GM08714 (cell line): ENCODE measurements around the gene SNX25.
A peak's percentile ranks its signal among the peaks of the same experiment; 100 is the strongest.

Experiments used
- H3K4me3 ChIP-seq: fragments of 200-500 bp; sonication (Bioruptor generic); 2 replicates; pipeline ENCODE4 v1.5.1; 2014; ENCODE audit warnings: mild to moderate bottlenecking, low read length, inconsistent platforms
- ZNF274 ChIP-seq: IDR thresholded peaks from 2 replicates; pipeline ENCODE4 v1.6.1; 2012; ENCODE audit warnings: mild to moderate bottlenecking, low read depth, low read length

SNX25 gene

DNA sequence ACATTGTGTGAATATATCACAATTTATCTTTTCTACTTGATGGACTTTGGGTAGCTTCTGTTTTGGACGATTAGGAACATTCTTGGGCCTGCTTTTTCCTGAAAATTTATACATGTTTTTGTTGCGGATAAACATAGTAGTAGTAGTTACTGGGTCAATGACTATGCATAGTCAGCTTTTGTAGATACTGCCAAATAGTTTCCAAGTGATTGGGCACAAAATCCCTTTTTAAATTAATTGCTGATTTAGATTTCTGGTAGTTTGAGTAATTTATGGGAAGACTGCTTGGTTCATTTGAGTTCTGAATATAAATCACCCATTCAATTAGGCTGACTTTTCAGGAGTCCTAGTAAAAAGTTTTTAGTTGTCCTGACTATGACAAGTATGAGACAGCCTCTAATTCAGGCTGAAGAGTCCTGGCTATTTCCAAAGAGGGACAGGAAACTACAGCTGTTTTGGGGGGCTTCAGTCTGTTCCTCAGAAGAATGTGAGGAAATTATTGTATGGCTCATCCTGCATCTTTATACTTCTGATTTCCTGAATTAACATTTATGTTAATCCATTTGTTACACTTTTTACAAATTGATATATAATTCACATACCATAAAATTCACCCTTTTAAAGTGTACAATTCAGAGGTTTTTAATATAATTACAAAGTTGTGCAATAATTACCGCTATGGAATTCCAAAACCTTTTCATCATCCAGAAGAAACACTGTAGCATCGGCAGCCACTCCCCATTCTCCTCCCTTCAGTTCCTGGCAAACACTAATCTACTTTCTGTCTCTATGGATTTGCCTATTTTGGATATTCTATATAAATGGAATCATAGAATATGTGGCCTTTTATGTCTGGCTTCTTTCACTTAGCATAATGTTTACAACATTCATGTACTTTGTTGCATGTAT is 172.1 kb downstream of the SNX25 start:
- no peak overlapping the region for H3K4me3 ChIP-seq
- no peak for TF ChIP-seq ZNF274

DNA sequence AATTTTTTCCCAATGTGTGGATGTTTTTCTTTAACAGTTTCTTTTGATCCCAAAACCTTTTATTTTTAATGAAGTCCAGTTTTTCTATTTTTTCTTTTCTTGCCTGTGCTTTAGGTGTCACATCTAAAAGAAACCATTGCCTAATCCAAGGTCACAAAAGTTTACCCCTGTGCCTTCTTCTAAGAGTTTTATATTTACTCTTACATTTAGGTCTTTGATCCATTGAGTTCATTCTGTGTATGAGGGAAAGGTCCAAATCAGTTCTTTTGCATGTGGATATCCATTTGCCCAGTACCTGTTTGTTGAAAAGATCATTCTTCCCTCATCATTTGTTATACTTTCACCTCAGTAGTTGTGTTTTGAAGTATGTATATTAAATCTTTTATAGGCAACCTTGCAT is 173.4 kb downstream of the SNX25 start:
- TF ChIP-seq ZNF274 = no peak
- no peak overlapping the region for H3K4me3 ChIP-seq

DNA sequence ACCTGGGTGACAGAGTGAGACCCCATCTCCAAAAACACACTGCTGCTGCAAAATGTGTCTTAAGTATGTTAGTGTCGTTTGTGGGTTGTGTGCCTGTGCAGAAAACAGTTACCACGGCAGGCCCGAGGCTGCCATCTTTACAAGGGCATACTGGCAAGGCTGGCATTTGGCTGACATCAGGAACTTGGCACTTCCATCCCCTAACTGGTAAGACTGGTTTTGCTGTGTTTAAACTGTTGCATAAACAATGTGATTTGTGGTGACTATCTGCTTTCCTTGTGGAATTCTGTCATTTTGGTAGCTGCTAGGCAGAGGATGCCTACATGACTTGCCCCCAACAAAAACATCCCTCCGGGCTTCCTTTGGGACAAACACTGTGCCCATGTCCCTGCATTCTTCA is 174.1 kb downstream of the SNX25 start:
- H3K4me3 ChIP-seq = no peak overlapping the region
- no peak for TF ChIP-seq ZNF274

DNA sequence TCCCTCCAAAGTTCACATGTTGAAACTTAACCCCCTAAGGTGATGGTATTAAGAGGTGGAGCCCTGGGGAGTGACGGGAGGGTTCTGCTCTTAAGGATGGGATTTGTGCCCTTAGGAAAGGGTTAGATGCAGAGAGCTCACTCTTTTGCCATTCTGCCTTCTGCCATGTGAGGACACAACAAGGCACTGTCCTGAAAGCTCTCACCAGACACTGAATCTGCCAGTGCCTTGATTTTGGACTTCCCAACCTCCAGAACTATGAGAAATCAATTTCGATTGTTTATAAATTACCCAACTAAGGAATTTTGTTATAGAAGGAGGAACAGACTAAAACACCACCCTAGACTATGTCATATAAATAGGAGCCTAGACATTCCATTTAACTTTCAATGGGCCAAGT is 174.7 kb downstream of the SNX25 start:
- H3K4me3 ChIP-seq = no peak overlapping the region
- TF ChIP-seq ZNF274 = no peak

DNA sequence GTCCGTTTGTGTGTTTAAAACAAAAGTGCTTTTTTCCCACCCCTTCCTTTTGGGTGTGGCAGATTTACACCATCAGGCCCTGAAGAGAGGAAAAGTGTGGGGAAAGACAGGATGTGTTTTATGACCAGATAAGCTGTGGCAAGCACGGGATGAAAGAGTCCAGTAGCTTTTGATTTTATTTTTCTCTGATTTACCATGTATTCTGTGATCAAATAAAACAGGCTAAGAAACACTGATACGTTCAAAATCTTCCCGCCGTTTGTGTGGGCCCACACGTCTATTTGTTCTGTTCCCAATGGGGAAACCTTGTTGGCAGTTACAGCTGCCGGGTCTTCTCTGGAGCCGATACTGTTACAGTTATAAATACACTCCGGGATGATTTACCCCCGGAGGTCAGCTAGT is 175.5 kb downstream of the SNX25 start:
- TF ChIP-seq ZNF274 = no peak
- H3K4me3 ChIP-seq = no peak overlapping the region

DNA sequence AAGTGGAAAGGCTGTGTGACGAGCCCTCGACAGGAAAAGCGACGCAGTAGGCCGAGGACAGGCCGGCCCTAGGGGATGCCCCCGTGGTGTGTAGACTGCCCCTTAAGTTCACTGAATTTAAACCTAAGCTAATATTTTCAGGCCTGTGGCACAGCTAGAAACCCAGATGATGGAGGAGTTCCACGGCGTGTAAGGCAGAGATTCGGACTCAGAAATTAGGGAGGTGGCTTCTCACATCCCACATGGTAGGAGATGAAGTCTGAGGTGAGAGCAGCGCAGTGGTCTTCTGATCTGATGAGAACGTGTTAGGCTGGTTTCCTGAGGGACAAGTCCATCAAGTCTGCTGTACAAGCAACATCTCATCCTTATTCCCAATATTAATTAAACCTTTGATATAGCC is 178.6 kb downstream of the SNX25 start:
- no peak for TF ChIP-seq ZNF274
- no peak overlapping the region for H3K4me3 ChIP-seq

DNA sequence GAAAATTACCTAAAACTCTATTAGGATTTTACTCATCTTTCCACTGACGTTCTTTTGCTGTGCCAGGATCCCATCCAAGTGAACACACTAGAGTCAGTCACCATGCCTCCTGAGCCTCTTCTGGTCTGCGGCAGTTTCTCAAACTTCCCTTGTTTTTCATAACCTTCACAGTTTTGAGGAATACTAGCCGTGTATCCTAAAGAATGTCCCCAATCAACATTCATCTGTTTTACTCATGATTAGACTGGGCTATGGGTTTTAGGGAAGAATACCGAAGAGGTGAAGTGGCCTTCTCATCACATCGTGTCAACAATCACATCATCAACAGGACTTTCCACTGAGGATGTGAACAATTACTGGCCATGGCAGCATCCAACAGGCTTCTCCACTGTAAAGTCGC is 181.5 kb downstream of the SNX25 start:
- H3K4me3 ChIP-seq = no peak overlapping the region
- no peak for TF ChIP-seq ZNF274

DNA sequence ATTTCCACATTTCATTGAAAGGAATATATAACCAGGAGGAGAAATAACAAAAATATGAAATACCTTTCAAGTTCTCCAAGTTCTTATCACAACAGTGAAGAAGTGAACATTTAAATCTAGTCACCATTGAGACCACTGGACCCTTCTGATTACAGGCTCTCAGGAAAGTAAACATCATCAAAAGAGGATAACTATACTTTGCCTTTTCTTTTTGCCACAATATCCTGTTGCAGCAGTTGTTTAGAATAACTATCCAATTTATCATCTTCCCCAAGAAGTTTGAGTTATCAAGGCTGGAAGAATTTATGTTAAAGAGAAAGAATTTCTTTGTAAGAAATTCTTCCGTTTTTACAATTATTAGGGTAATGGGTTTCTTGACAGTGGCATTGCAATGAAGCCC is 182.8 kb downstream of the SNX25 start:
- no peak overlapping the region for H3K4me3 ChIP-seq
- no peak for TF ChIP-seq ZNF274

DNA sequence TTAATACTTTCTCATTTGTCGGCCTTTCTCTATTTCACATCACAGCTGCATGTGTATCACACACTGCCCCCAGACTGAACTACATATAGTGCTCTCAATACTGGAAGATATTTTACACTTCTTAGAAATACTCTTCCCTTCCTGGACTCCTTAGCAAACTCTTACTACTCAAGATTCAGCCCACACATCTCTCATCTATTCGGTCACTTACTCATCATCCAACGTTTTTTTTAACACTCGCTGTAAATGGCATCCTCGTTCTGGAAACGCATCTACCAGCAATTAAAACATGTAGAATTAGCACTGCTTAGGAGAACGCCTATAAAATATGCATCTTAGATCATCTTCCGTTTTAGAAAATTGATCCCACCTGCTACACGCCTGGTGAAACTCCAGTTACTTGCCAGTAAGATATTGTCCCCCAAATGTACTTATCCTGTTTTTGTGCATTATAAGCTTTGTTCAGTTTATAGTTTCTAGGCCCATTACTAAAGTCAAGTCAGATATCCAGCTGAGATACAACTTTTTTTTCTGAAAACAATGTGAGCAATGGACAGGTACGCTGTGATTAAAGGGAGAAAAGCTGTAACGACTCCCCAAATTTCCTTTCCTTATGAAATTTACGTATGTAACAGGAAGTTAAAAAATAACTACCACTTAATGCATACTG is 185.3 kb downstream of the SNX25 start:
- no peak for TF ChIP-seq ZNF274
- peak overlapping the region; percentile 71; the same call in 1 of the 2 replicates for H3K4me3 ChIP-seq

DNA sequence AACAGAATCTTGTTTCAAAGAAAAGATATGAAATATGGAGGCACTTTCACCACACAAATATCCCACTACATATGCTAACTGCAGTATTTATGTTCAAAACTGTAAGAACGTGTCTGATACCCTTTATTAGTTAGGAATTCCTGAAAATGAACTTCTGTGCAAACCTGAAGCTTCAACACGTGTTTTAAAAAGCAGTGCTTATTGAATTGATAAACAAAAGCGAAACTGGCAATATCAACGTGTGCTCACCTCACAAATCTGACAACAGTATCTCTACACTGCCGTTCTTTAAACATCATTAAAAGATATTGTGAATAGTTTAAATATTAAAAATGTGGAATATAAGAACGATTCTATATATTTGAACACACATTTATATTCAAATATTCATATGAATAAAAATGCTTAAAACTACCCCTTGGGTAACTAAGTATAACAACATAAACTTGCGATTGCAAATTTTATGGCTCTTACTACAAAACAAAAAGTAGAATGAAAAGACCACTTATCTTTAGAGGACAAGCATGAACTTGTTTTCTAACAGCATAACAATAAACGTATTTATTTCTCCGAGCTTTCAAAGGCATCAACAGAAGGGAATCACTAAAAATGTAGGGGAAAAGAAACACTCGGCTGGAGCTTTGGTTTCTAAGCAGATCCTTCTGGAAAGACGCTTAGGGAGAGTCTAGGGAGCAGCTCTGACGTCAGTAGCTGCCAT is 186.0 kb downstream of the SNX25 start, which contains the start of gene LRP2BP:
TSS of gene LRP2BP (minus strand) at position 687 of the 718 bp plus-strand sequence. CDS start 17,738 bp downstream, outside the sequence.
- no peak for TF ChIP-seq ZNF274
- H3K4me3 ChIP-seq = peak within 1 kb of the TSS; percentile 71

DNA sequence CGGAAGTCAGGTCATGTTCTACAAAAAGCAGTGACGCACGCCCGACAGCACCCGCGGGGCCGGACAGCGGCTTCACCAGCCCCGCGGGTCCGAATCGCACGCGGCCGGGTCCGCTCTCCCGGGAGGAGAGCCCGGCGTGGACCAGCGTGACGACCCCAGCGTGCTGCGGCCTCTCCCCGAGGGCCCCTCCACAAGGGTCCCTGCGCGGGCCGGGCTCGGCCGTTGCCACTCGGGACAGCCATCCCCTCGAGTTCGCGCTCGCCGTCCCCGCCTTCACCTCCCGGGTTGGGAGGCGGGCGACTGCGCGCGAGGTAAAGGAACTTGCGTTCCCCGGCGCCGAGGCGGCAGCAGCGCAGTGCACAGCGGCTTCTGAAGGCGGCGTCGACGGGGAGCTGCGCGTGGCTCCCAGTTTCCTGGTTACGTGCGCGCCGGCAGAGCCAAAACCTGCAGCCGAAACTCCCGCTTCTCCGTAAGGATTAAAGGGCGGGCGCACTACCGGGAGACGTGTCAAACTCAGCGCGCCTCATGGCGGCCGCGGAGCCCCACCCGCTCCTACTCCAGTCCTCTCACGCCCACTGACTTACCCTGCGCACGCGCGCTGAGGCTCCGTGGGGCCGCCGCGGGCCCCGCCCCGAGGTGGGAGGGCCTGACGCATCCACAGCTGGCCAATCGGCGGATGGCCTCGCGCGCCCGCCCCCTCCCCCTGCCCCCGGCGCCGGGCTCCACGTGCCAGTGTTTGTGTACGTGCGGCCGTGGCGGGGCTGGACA is 186.7 kb downstream of the SNX25 start:
- TF ChIP-seq ZNF274 = no peak
- peak overlapping the region; percentile 71 for H3K4me3 ChIP-seq

DNA sequence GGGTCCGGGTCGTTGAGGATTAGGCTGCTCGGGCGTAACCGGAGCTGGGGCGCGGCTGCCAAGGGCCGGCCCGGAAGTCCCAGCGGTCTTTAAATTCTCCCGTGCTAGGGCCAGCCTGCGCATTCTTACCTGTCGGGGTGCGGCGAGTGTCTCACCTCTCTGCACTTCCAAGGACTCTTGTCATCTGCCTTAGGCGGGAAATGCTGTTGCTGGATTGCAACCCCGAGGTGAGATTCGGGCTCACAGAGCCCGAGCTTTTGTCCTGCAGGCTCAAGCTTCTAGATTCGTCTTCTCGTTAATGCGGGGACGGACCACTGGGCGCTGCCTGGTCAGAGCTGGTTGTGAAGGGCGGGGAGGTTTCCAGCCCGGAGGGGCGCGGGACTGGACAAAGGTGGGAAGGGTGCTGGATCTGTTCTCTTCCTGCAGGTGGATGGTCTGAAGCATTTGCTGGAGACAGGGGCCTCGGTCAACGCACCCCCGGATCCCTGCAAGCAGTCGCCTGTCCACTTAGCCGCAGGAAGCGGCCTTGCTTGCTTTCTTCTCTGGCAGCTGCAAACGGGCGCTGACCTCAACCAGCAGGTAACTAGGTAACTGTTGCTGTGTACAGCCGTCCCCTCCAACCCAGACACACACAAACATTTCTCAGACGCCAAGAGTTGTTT is 187.5 kb downstream of the SNX25 start, which contains the start of gene ANKRD37:
TSS of gene ANKRD37 (plus strand) at position 118 of the 662 bp plus-strand sequence. CDS start at position 201, 83 bp downstream.
- H3K4me3 ChIP-seq = peak within 1 kb of the TSS; percentile 71
- no peak for TF ChIP-seq ZNF274

DNA sequence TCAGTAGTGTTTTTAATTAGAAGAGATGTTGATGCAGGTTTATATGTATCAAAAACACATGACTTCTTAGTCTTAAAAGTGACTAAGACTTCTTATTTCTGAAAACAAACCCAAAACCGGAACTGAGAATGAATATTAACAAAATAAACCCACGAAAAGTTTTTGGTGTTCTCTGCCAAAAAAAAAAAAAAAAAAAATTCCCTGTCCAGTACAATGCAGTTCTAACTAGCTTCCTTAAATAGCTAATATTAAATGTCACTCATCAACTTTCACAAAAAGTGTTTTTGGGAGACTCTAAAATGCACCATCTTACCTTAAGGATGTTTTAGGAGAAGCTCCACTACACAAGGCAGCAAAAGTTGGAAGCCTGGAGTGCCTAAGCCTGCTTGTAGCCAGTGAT is 189.2 kb downstream of the SNX25 start:
- H3K4me3 ChIP-seq = no peak overlapping the region
- no peak for TF ChIP-seq ZNF274

DNA sequence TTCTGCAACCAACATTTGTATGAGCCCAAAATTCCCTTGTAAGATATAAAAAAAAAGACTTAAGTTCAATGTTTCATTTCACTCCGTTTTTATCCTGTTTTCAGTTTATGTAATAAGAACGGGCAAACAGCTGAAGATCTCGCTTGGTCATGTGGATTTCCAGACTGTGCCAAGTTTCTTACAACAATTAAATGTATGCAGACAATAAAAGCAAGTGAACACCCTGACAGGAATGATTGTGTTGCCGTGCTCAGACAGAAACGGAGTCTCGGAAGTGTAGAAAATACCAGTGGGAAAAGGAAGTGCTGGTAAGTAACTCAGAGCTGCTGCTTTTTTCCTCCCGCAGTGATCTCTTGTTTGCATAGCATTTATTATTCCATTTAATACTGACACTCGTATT is 190.1 kb downstream of the SNX25 start:
- no peak for TF ChIP-seq ZNF274
- H3K4me3 ChIP-seq = no peak overlapping the region
